Measurements from ENCODE around the gene GSX1.

GSX1 gene

DNA sequence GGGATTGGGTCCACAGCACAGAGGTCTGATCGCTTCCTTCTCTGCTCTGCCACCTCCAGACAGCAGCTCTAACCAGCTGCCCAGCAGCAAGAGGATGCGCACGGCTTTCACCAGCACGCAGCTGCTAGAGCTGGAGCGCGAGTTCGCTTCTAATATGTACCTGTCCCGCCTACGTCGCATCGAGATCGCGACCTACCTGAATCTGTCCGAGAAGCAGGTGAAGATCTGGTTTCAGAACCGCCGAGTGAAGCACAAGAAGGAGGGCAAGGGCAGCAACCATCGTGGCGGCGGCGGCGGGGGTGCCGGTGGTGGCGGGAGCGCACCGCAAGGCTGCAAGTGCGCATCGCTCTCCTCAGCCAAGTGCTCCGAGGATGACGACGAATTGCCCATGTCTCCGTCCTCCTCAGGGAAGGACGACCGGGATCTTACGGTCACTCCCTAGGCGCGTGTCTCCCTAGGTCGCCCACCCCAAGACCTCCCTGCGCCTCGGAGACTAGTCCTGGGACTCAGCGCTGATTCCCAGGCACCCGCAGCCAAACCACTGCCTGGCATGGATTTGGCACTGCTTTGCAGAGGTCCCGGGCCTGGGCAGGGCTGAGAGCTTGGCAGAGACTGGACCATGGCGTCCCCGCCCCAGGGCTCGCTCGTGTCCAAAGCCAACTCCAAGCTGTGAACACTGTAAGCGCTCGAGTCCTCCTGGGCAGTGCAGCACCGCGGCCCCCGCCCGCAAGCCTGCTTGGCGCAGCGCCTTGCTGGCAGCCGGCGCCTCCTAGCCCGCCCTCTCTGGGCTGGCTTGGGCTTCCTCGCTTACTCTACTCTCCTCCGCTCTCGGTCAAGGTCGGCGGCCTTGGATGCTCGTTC is 1.5 kb downstream of the GSX1 start:
- CTCF ChIA-PET = interaction anchor here (0.6 kb wide), 1 partner anchor 847 kb away, joined by 6 read pairs; no protein-coding TSS in a partner anchor
- POLR2A ChIA-PET (ENCODE audit: low non-redundant PET) = no interaction called here
- H3K27ac ChIP-seq = no peak overlapping the region
- TF ChIP-seq, protein P1, sequence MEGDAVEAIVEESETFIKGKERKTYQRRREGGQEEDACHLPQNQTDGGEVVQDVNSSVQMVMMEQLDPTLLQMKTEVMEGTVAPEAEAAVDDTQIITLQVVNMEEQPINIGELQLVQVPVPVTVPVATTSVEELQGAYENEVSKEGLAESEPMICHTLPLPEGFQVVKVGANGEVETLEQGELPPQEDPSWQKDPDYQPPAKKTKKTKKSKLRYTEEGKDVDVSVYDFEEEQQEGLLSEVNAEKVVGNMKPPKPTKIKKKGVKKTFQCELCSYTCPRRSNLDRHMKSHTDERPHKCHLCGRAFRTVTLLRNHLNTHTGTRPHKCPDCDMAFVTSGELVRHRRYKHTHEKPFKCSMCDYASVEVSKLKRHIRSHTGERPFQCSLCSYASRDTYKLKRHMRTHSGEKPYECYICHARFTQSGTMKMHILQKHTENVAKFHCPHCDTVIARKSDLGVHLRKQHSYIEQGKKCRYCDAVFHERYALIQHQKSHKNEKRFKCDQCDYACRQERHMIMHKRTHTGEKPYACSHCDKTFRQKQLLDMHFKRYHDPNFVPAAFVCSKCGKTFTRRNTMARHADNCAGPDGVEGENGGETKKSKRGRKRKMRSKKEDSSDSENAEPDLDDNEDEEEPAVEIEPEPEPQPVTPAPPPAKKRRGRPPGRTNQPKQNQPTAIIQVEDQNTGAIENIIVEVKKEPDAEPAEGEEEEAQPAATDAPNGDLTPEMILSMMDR (conservative IDR thresholded peaks at IDR 0.05; ENCODE audit: low read depth) = no peak
- no peak for DNase-seq (ENCODE audit: low spot score)

DNA sequence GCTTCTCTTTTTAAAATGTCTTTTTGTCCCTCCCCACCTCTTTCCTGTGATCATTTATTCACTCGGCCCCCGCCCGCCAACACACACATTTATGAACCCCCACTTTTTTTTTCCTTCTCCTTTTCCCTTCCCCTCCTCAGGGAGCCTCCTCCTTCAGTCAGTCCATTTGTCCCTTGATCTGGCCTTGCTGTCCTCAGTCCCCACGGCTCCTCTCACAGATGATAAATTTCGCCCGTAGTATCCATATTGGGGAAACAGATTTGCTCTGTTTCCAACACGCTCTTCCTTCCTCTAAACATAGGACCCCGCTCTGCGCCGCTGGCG is 2.0 kb downstream of the GSX1 start:
- POLR2A ChIA-PET (ENCODE audit: low non-redundant PET) = no interaction called here
- no peak overlapping the region for H3K27ac ChIP-seq
- no peak for DNase-seq (ENCODE audit: low spot score)
- CTCF ChIA-PET = interaction anchor here (0.7 kb wide), 1 partner anchor 873 kb away, joined by 3 read pairs; no protein-coding TSS in a partner anchor
- TF ChIP-seq, protein P1 (conservative IDR thresholded peaks at IDR 0.05; ENCODE audit: low read depth) = no peak

DNA sequence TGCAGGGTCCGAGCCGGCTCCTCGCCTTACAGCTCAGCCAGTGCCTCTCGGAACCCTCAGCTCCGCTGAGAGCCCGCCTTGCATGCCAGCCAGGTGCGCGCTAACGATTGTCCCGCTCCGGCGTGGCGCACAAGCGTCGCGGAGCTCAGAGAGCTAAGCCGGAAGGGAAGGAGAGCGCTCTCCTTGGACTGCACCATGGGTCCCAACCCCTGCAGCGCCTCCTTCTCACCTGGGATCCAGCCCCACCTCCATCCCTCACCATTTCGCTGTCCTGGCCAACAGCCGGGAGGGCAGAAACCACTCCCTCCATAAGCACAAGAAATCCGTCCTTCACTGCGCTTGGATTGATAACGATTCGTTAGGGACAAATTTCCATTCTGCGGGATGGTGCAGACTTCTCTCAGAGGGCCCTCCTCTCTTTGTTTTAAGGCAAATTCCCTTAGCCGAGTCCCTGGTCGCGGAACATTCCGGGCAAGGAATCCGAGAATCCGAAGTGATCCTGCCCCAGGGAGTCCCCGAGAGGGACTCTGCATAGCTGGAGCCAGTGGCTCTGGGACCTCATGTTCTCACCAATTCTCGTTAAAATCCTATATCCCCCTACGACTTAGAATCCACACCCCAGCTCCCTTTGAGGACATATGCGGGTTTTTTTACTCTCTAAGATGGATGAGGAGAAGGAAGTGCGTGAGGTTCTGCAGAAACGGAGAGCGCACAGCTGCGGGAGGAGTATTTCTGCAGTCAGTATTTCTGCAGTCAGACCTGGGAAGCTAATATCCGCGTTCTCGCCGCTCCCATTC is 2.8 kb downstream of the GSX1 start:
- CTCF ChIA-PET = interaction anchor here (0.7 to 1.3 kb wide), 2 partner anchors 32 to 872 kb away, joined by 3 read pairs; no protein-coding TSS in a partner anchor
- POLR2A ChIA-PET (ENCODE audit: low non-redundant PET) = no interaction called here
- no peak for DNase-seq (ENCODE audit: low spot score)
- TF ChIP-seq, protein P1 (conservative IDR thresholded peaks at IDR 0.05; ENCODE audit: low read depth) = no peak
- no peak overlapping the region for H3K27ac ChIP-seq

- TF ChIP-seq, protein P1 (conservative IDR thresholded peaks at IDR 0.05; ENCODE audit: low read depth) = no peak
- DNase-seq (ENCODE audit: low spot score) = no peak
- ChIA-PET CTCF (interaction anchor here (0.6 to 1.5 kb wide), 3 partner anchors 8 to 158 kb away, joined by 3 to 7 read pairs (median 5); no protein-coding TSS in a partner anchor), POLR2A (ENCODE audit: low non-redundant PET) (no interaction called here)
- H3K27ac ChIP-seq = no peak overlapping the region
Measured at GRCh38 chr13:27795718-27796019, 3.4 kb downstream of the GSX1 start.

DNA sequence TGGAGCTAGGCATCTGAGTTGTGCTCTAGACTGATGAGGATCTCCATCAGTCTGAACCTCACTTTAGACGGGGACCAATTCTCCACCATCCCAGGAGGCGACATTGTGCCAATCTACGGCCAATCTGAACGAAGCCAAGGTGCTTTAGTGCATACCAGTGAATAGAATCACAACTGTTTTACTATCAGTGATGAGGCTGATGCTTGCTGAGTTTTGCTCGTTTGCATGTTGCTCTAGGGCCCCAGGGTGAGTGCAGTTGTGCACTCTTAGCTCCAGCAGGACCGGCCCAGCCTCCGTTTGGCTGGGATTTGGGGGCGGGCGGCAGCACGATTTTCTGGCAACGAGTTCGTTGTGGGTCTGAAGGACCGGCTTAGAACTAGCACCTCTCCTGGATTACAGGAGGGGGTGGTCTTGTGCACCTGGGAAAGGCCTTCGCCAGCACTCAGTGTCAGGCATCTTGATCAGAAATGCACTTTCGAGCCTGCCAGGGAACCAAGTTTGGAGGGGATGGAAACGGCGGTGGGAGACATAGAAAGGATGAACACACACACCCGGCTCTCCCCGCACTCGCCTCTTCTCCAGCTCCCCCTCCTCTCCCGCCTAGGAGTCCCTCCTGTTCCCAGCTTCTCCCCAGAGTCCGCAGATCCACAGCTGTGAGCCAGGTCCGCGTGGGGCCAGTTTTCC is 4.4 kb downstream of the GSX1 start:
- POLR2A ChIA-PET (ENCODE audit: low non-redundant PET) = no interaction called here

More for the DNA sequence above, 4.4 kb downstream of the GSX1 start:
- CTCF ChIA-PET = interaction anchor here (0.6 to 1.5 kb wide), 5 partner anchors 11 to 435 kb away, joined by 3 to 7 read pairs (median 3); no protein-coding TSS in a partner anchor
- no peak overlapping the region for H3K27ac ChIP-seq
- TF ChIP-seq, protein P1 (conservative IDR thresholded peaks at IDR 0.05; ENCODE audit: low read depth) = no peak
- no peak for DNase-seq (ENCODE audit: low spot score)
